Left colon (tissue), 2 donors: Measurements from ENCODE around the gene ALDH3A2. TPM values are rescaled to one million over a fixed set of nuclear protein-coding genes. Genes with fewer than 3 reads are reported as not detected.
"Not testable (repeated sequence)": the region's sequence is repeated elsewhere in the genome, so short reads cannot be mapped to it uniquely, and the experiment has no call there.

Experiments used
- ATAC-seq: fragments of 200-7000 bp; cut with Tn5 transposase; one replicate; pipeline ENCODE4 v1.9.1; 2020; ENCODE audit warnings: mild to moderate bottlenecking, moderate library complexity
- DNase-seq, 2 donors: peaks; one replicate each; pipeline ENCODE4 v3.0.0-alpha.2; 2020
- intact Hi-C, 2 donors: fragments of 100-400 bp; cut with DNase I in 1 of 2; cut with micrococcal nuclease in 1 of 2; formaldehyde crosslinking; loops; one replicate each; pipeline versions ENCODE4 v1.11.2 to v1.14.0; 2022; cut with DNase I, micrococcal nuclease
- total RNA-seq, 2 donors: library from RNA; stranded (reverse); fragmentation: NEBNext Ultra II Directional; extraction: Animal tissue kit (Norgen Biotek cat#: 25700); gene quantifications; one replicate each; pipeline ENCODE4 v1.2.1, GENCODE V29; 2021
- donor health status: DM: no; HTN: no; CAD: no.
- donor health status: DM: yes; HTN: yes; CAD: no.

Gene ALDH3A2
- total RNA-seq, 2 donors from 2014 or later: 105 to 114 TPM

- ATAC-seq, intact Hi-C loops, DNase-seq: not testable (repeated sequence)
These were observed 21.1 kb downstream of the ALDH3A2 start for GRCh38 chr17:19669680-19670079.

- DNase-seq (no peak), ATAC-seq (no peak)
- intact Hi-C loops: no loop called here
These were observed 22.4 kb downstream of the ALDH3A2 start for GRCh38 chr17:19670908-19671307.

GRCh38 chr17:19671433-19671832 lies 22.9 kb downstream of the ALDH3A2 start:
- intact Hi-C loops: no loop called here
- ATAC-seq (no peak), DNase-seq (no peak)

- ATAC-seq (peak; percentile 91), DNase-seq (peak; percentile 33 to 45)
- intact Hi-C loops: no loop called here
These were observed 23.6 kb downstream of the ALDH3A2 start for GRCh38 chr17:19672009-19672750.

GRCh38 chr17:19673623-19674022 lies 25.1 kb downstream of the ALDH3A2 start:
- intact Hi-C loops: no loop called here
- DNase-seq (no peak), ATAC-seq (peak; percentile 16)

- DNase-seq (no peak), ATAC-seq (no peak)
- intact Hi-C loops: no loop called here
These were observed 28.3 kb downstream of the ALDH3A2 start for GRCh38 chr17:19676896-19677295.

GRCh38 chr17:19677736-19678379 lies 29.3 kb downstream of the ALDH3A2 start:
- ATAC-seq (no peak), DNase-seq (no peak)
- intact Hi-C loops: no loop called here

- intact Hi-C loops: no loop called here
- ATAC-seq (no peak), DNase-seq (no peak)
These were observed 30.3 kb downstream of the ALDH3A2 start for GRCh38 chr17:19678581-19679453.

GRCh38 chr17:19683117-19683516 lies 34.6 kb downstream of the ALDH3A2 start:
- no peak for DNase-seq
- intact Hi-C loops: no loop called here
- ATAC-seq: no peak

GRCh38 chr17:19684909-19685580 lies 36.5 kb downstream of the ALDH3A2 start:
- DNase-seq, intact Hi-C loops, ATAC-seq: not testable (repeated sequence)

GRCh38 chr17:19686400-19687090 lies 38.0 kb downstream of the ALDH3A2 start:
- DNase-seq (no peak), ATAC-seq (no peak)
- intact Hi-C loops: no loop called here

- no peak for ATAC-seq
- DNase-seq: no peak
- intact Hi-C loops: no loop called here
These were observed 53.7 kb downstream of the ALDH3A2 start for GRCh38 chr17:19702217-19702641.

- DNase-seq (no peak), ATAC-seq (no peak)
- intact Hi-C loops: no loop called here
These were observed 54.7 kb downstream of the ALDH3A2 start for GRCh38 chr17:19703106-19703827.

- ATAC-seq: no peak
These were observed 55.5 kb downstream of the ALDH3A2 start for GRCh38 chr17:19703828-19704613.

GRCh38 chr17:19705201-19705600 lies 56.6 kb downstream of the ALDH3A2 start:
- DNase-seq: no peak

More at GRCh38 chr17:19703828-19704613, 55.5 kb downstream of the ALDH3A2 start:
- intact Hi-C loops: no loop called here
- no peak for DNase-seq

GRCh38 chr17:19705771-19706770 lies 57.5 kb downstream of the ALDH3A2 start:
- DNase-seq (no peak), ATAC-seq (no peak)
- intact Hi-C loops: no loop called here

More at GRCh38 chr17:19705201-19705600, 56.6 kb downstream of the ALDH3A2 start:
- intact Hi-C loops: no loop called here
- no peak for ATAC-seq
